Activated CD4-positive, alpha-beta T cell treated with anti-CD3 and anti-CD28 coated beads, Interleukin-2, amount 50 U/mL, for 48 hours (primary cell): ENCODE results near the gene AGL.
"Not testable (repeated sequence)": the region's sequence is repeated elsewhere in the genome, so short reads cannot be mapped to it uniquely, and the experiment has no call there.

Experiments
- DNase-seq, 2 experiments: peaks; one replicate each; pipeline ENCODE4 v3.0.0-alpha.2; 2020

Gene AGL

DNA sequence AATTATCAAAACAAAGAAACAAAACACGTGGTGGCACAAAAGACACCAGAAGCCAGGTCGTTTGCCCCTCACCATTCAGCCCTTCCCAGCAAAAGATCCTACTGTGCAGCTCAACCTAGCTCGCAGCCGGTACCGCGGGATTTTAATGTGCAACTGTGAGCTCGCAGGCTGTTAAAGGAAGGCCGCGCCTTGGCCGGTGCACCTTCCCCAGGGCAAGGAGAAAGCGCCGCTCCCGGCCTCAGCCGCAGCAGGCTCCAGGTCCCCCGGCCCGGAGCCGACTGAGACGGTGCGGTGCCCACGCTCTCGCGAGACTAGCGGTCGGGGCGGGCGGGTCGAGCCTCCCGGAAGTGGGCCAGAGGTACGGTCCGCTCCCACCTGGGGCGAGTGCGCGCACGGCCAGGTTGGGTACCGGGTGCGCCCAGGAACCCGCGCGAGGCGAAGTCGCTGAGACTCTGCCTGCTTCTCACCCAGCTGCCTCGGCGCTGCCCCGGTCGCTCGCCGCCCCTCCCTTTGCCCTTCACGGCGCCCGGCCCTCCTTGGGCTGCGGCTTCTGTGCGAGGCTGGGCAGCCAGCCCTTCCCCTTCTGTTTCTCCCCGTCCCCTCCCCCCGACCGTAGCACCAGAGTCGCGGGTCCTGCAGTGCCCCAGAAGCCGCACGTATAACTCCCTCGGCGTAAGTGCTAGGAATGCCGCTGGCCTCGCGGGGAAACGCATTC, at the start of gene AGL:
Gene AGL, plus strand, starts transcription at position 618 of the 715 bp plus-strand sequence. CDS start 682 bp downstream, outside the sequence.
- DNase-seq, result peak; percentile 87 to 88

DNA sequence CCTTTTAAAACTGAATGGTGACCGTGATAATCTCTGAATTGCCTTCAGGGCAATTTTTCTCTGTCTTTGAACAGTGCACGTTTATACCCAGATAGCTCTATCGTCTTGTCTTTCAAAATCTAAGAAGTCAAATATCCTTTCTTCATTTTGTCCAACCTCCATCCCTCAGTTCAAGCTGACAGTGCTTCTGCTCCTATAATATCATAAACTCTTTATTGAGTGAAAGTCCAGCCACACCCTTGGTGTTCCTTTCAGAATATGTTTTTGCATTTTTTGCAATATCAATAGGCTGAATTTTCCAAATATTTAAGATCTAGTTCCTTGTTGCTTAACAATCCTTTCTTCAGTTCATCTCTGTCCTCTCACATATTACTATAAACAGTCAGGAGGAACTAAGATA, 48.6 kb upstream of the AGL start:
- no peak for DNase-seq

DNA sequence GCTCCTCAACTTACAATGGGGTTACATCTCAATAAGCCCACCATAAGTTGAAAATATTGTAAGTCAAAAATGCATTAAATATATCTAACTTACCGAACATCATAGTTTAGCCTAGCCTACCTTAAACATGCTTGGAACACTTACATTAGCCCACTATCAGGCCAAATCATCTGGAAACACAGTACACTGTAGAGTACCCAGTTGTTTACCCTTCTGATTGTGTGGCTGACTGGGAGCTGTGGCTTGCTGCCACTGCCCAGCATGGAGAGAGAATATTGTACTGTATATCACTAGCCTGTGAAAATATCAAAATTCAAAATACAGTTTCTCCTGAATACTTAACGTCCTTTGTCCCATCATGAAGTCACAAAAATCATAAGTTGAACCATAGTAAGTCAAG, 43.3 kb upstream of the AGL start:
- DNase-seq, result no peak

DNA sequence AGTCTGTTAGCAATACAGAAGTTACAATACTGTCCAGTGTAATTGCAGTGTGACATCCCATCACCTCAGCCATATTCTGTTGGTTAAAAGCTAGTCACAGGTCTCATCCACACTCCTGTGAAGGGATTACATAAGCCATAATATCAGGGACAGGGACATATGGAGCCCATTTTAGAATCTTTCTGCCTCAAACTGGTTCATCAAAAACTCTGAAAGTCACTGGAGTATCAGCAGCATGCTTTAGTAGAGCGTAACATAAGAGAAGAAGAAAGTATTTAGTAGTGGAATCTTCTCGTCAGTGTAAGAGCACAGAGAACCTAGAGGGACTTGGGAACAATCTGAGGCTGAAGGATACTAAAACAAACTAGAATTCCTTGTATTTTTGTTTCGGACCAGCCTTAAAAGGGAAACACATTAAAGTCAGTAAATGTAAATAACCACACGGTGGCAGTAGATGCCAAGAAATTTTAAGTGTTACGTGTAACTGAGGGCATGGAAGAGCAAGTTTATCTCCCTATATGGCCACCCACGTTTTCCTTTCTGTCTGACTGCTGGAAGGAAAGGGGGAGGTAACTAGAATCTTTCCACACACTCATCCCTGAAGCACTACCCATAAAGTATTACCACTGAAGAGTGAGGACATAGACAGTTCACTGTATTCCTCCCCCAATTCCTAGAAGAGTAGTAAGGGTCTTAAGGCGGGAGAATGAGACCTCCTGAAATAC, 41.6 kb upstream of the AGL start:
- peak in 1 of 2 experiments; percentile 17 for DNase-seq

DNA sequence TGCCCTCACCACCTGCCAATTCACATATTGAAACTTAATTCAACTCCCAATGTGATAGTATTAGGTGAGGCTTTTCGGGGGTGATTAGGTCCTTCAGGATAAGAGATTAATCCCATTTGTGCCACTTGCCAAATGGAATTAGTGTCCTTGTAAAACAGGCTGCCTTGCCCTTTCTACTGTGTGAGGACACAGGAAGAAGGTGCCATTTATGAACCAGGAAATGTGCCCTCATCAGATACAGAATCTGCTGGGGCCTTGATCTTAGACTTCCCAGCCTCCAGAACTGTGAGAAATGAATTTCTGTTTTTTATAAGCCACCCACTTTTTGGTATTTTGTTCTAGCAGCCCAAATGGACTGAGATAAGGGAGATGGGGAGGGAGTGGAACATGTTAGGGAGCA, 39.1 kb upstream of the AGL start:
- no peak for DNase-seq

DNA sequence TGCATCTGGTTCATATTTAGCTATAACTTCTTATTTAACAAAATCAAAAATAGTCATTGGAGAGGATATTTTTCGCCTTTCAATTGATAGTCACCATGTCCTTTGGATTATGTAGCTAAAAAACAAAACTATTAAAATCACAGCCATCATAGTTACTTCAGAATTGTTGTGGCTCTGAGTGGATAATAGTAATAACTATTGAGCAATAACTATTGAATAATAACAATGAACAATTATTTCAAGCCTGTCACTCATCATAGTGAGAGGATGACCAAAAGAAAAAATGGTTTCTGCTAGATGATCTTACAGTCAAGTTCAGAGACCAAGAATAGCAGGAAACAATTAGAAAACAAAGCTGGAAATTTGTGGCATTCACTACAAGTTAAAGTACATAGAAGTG, 38.4 kb upstream of the AGL start:
- DNase-seq, result no peak

DNA sequence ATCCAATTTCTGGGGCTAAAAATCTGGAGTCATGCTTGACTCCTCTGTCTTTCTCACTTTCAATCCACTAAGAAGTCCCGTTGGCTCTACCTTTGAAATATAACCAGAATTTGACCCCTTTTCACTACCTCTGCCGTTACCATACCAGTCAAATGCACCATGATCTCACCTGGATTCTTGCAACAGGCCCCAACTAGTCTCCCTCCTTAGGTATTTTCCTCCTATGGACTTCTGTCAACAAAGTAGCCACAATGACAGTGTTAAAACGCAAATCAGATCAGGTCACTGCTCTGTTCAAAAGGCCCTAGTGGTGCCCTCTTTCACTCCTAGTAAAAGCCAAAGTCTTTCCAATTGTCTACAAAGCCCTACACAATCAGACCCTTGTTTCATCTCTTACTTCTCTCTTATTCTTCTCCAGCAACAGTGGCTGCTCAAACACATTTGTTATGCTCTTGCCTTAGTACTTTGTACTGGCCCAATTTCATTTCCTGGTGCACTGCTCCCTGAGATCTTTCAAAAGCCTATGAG, 35.7 kb upstream of the AGL start:
- no peak for DNase-seq

DNA sequence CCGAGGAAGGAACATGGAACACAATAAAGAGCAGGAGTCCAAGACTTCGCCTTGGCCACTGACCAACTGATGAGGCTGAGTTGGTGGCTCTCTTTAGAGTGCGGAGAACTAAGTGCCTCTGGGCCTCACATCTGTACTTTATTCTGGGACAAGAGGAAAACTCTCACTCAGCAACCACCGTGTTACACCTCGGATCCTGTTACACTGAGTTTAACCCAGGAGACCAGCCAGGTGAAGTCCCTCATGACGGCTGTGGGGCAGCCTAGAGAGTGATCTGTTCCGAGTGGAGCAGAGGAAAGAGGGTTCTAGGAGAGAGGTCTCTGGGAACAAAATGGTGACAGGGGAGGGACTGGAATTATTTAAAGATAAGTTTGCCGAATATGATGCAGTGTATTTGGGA, 33.5 kb upstream of the AGL start:
- DNase-seq, result no peak

DNA sequence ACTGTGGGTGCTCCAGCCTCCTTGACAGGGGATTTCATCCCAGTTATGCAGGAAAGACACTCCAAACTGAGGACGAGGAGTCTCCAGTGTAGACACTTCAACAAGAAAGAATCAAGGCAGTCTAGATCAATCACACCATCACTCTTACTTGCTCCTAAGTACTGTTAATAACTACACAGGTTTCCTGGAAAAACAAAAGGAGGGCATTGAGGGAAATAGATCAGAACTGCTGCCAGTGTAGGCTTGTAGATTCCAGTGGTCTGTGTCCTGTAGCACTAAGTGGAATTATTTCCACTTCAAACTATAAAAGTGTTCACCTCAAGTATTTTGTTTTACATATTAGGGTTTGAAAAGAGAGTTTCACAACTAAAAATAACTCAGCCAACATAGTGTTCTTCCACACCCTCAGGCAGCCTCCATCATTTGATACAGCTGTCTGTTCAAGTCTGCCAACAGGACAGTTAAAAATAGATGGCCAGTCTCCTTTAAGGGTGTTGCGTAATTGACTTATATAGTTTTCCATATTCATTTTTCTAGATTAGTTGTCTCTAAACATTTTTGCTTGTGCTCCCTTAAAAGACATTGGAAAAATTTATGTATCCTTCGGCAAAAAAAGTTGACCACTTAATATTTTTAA, 32.0 kb upstream of the AGL start:
- DNase-seq, result no peak

DNA sequence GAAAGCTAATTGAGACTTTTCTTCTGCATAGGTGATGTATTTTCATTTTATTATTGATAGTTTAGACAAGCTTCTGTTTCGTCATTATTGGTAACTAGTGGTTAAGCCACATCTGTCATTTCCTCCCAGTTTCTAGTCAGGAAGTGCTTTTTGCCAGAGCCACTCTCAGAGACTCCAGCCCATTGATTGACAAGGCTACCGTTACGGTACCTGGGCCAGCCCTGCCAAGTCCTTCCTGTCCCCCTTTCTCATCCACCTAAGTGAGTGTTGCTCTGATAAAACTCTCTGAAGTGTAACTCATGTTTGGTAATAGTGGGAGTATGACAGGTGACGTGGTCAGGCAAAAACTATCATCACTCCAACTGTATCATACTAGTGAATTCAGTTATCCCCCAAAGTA, 29.6 kb upstream of the AGL start:
- DNase-seq, result peak; percentile 17 to 39

DNA sequence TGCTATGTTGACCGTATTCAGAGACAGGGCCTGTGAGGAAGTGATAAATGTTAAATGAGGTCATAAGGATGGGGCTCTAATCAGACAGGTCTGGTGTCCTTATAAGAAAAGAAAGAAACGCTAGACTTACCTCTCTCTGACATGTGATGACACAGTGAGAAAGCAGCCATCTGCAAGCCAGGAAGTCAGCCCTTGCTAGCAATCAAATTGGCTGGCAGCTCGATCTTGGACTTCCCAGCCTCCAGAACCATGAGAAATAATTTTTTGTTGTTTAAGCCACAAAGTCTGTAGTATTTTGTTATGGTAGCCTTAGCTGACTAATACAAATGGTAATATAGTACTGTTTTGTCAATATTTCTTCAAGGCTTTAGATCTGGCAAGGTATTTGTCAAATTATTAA, 25.1 kb upstream of the AGL start:
- no peak for DNase-seq

DNA sequence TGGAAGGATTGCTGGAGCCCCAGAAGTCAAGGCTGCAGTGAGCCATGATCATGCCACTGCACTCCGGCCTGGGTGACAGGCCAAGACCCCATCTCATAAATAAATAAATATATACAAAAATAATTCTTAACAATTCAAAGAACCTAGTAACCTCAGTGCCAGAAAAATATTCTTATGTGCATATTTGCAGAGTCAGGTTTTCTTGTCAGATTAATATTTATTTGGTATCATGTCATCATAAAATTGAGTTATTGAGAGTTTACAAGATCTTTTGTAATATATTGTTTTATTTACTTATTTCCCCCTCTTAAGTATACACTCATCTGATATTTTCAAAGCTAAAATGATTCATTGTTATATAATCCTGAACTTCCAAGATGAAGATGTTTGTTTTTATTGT, 24.5 kb upstream of the AGL start:
- DNase-seq, result no peak

DNA sequence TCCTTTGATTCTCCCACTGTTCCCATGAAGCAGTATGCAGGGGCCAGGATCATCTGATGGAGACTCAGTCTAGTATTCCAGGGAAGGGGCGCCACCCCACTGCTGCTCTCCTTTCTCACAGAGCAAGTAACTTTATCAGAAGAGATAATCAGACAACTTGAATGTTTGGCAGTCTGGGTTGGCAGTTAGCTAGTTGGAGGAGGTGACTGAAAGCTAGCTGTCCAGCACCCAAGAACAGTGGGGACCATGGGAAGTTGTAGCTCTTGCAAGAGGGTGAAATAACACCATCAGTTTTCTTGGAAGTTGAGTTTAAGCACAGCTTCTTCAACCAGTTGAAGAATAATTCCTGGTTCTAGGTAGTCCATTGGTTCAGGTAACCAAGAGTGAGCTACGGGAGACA, 22.2 kb upstream of the AGL start:
- DNase-seq, result no peak

DNA sequence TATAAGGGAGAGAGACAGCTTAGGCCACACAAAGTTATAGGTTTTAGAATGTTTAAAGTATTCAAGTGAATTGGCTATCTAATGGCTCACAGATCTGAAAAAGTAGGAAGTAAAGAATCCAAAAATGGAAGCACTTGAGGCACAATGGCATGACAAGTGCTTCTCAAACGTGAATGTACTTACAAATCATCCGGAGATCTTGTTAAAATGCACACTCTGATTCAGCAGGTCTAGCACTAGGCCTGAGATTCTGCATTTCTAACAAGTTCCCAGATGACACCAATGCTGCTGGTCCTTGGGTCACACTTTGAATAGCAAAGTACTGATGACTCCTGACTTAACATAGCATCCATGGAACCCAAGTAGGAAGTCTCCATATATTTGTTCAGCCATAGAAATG, 20.9 kb upstream of the AGL start:
- no peak for DNase-seq

DNA sequence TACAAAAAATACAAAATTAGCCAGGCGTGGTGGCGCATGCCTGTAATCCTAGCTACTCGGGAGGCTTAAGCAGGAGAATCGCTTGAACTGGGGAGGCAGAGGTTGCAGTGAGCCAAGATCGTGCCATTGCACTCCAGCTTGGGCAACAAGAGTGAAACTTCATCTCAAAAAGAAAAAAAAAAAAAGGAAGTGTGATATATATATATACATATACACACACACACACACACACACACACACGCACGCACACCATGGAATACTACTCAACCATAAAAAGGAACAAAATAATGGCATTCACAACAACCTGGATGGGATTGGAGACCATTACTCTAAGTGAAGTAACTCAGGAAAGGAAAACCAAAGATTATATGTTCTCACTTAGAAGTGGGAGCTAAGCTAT, 16.2 kb upstream of the AGL start:
- not testable (repeated sequence) for DNase-seq

DNA sequence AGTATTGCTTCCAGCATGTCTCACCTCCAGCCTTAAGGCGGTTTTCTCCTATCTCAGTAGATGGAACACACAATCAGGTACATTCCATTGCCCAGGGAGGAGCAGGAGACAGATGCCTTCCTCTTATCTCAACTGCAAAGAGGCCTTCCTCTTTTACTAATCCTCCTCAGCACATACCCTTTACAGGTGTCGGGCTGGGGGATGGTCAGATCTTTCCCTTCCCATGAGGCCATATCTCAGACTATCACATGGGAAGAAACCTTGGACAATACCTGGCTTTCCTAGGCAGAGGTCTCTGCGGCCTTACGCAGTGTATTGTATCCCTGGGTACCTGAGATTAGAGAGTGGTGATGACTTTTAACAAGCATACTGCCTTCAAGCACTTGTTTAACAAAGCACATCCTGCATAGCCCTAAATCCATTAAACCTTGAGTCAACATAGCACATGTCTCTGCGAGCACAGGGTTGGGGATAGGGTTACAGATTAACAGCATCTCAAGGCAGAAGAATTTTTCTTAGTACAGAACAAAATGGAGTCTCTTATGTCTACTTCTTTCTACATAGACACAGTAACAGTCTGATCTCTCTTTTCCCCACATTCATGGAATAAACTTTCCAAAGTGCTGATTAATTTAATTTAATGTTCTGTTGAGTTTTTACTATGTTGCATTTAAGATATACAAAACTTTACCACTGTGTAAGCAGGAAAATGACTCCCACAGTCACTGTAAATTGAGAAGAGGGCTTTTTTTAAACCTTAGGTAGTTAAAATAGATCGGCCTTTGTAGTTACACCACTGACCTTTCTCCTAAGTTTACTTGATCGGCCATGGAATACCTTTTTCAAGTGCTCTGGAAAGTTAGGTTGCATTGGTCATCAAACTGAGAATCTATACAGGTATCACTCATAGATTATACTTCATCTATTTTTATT, 13.7 kb upstream of the AGL start:
- not testable (repeated sequence) for DNase-seq

DNA sequence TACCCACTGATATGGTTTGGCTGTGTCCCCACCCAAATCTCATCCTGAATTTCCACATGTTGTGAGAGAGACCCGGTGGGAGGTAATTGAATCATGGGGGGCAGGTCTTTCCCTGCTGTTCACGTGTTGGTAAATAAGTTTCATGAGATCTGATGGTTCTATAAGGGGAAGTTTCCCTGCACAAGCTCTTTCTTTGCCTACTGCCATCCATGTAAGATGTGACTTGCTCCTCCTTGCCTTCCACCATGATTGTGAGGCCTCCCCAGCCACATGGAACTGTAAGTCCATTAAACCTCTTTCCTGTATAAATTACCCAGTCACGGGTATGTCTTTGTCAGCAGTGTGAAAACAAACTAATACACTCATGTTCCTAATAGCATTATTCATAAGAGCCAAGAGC, 9.8 kb upstream of the AGL start:
- not testable (repeated sequence) for DNase-seq

DNA sequence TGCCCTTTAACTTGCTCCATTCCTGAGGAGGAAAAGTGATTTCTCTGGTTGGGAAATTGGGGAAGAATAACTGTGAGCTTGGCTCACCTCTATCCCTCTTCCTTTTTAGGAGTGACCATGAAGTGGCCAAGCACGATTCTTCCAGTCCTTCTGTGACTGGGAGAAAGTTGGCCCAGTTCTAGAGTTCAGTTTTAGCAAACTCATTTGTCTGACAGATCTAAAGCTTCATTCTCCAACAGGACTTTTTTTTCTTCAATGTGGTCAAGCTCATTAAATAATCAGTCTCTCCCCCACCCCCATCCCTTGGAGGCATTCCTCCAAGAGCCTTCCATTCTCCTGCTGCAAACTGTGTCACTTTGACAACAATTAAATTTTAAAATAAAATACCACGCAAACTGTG, 6.4 kb upstream of the AGL start:
- no peak for DNase-seq

DNA sequence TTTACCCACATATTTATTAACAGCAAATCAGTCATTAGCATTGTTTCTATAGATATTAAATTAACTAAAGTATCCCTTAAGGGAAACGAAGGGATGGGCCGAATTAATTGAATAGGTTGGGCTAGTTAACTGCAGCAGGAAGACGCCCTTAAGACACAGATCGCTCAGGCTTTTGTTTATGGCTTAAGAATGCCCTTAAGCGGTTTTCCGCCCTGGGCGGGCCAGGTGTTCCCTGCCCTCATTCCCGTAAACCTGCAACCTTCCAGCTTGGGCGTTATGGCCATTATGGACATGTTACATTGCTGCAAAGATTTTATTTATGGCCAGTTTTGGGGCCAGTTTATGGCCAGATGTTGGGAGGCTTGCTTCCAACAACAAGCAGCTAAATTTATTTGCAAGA, 5.0 kb upstream of the AGL start:
- DNase-seq, result not testable (repeated sequence)

DNA sequence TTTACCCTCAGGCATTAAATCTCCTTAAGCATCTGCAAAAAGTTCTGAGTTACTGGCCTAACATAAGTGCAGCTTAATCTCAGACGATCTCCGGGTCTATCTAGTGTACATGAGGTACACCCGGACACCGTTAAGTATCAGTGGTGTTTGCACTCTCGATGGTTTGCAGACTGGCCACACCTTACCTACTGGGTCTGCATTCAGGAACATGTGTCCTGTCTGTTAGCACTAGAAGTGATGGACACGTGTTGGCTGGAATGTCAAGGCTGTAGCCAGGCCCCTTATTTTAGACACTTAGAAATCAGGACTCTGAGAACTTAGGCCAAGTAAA, 783 bp upstream of the AGL start:
- no peak for DNase-seq

DNA sequence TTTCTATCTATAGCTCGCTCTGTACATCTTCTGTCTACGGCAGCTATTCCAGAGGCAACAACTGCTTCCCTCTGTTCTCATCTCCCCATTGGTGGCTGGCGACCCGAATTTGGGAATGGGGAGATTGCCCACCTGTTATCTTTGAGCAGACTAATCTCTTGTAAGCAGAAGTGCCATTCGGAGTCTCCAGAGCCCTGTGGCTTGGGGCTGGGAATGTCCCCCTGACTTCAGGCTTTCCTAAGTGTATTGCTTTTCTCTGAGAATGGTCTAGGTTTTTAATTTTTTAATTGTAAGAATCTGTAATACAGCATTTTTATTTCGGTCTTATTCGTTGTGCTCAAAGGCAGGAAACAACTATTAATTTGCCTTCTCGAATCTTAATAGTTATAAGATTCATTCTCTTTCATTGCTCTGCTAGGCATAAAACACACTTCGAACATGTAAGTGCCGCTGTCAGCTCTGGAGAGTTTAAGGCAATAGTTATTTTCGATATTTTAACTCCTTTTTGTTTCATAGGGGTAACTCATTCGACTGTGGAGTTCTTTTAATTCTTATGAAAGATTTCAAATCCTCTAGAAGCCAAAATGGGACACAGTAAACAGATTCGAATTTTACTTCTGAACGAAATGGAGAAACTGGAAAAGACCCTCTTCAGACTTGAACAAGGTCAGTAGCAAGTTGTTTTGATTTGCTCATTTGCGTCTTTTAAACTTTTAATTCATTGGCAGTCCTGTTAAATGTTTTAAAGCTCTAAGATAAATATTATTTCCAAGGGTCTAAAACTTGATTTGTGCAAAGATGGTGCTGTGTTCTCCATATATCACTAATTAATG, 514 bp downstream of the AGL start:
- DNase-seq, result no peak

DNA sequence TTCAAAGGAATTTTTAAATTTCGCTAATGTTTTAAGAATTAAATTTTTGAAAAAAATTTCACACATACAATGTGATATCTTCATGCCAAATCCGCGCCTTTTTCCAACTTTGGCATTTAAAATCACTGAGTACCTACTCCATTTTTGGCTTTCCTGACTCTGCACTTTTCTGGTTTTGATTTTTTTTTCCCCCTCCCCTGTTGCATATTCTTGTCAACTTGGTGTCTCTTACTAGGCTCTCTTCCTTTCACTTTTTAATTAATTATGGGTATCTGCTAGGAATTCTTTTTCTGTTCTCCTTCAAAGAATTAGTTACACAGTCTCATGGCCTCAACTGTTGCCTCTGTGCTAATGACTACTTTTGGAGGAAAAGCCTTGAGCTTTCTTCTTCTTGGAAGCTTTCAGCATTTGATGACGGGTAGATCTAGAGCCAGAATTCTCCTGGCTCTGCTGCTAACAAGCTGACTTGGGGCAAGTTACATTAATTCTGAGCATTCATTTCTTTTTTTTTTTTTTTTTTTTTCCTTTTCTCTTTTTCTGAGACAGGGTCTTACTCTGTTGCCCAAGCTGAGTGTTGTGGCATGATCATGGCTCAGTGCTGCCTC, 1.8 kb downstream of the AGL start:
- no peak for DNase-seq
